GM21447 (cell line): ENCODE results near the gene NARS2.
"Not testable (repeated sequence)": the region's sequence is repeated elsewhere in the genome, so short reads cannot be mapped to it uniquely, and the experiment has no call there.

Experiments
- ATAC-seq: cut with Tn5 transposase; IDR thresholded peaks from one replicate; pipeline ENCODE4 v1.9.1; 2021; ENCODE audit not compliant: unreplicated experiment

NARS2 gene, protein sequence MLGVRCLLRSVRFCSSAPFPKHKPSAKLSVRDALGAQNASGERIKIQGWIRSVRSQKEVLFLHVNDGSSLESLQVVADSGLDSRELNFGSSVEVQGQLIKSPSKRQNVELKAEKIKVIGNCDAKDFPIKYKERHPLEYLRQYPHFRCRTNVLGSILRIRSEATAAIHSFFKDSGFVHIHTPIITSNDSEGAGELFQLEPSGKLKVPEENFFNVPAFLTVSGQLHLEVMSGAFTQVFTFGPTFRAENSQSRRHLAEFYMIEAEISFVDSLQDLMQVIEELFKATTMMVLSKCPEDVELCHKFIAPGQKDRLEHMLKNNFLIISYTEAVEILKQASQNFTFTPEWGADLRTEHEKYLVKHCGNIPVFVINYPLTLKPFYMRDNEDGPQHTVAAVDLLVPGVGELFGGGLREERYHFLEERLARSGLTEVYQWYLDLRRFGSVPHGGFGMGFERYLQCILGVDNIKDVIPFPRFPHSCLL

DNA sequence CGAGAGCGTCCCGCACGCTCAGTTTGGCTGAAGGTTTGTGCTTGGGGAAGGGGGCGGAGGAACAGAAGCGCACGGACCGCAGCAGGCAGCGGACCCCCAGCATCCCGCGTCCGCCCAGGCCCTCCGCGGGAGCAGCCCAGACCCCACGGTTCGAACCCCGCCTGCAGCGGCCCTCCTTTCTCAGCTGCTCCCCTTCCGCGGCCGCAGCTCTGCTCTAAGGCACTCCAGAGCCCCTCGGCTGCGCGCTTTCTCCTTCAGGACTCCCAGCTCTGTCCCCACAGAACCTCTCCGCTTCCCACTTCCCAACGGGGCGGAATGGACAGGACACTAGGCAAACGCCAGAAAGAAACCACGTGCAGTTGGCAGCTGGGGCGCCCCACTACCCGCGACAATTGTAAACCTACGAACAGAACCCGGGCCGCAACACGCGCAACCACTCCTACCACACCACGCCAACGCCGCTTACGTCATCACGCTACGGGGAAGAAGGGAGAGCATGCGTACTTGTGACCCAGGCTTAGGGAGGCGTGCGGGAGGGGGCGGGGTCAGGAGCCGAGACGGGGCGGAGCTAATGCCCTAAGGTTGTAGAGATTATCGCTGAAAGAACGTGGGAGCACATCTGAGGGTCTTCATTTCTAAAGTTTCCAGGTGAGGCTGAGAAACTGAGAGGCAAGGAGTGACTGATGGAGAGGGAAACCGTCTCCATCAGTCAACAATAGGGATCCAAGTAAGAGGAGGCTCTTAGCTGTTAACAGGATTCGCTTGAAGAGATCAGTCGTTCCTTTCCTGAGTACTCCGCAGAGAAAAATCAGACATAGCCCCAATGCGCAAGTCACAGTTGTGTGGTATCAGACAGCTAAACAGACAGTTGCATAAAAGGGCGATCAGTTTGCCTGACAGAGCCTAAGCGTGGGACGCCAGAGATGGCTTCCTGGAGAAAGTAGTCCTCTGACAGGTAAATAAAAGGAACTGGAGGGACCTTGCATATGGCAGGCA lies at the start of gene NARS2:
Gene NARS2 (minus strand): TSS at position 479 of the 996 bp plus-strand sequence. CDS start 376 bp downstream, at position 103.
- peak; percentile 98 for ATAC-seq

DNA sequence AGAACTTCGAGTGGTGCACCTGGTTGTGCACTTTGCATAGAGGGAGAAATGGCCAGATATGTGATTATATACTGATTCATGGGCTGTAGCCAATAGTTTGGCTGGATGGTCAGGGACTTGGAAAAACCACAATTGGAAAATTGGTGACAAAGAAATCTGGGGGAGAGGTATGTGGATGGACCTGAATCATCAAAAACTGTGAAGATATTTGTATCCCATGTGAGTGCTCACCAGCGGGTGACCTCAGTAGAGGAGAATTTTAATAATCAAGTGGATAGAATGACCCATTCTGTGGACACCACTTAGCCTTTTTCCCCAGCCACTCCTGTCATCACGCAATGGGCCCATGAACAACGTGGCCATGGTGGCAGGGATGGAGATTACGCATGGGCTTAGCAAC lies 48.0 kb upstream of the NARS2 start:
- ATAC-seq: no peak

DNA sequence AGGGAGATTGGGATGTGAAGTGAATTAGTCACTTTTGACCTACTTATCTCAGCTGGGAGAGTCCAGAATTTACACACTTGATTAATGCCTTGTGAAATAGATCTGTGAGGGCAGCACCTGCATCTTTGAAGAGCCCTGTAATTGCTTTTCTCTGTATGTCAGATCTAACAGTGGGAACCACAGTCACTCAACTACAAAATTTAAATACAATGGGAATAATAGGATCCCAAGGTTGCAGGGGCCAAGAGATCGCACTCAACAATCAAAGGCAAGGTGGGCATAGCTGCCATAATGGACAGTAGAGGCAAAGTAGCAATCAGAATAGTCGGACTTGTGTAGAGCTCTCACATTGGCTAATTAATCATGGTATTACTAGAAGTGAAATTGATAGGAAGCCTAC lies 45.5 kb upstream of the NARS2 start:
- no peak for ATAC-seq

DNA sequence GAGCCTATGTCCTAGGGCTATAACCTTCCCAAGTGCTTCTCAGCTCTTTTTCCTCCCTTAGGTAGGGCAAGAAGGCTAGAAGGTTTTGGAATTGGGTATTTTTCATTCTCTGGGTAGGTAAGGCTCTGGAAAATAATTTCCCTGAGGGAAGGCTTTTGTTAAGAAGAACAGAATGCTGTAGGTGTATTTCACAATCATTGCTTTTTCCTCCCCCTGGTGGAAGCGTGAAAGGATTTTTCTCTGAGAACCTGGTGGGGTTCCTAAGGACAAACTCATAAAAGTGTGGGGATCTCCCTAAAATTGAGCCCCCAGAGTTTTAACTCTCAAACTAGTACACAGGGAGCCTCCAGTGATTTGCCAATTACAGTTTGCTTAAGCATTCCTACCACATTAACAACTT lies 41.1 kb upstream of the NARS2 start:
- no peak for ATAC-seq

DNA sequence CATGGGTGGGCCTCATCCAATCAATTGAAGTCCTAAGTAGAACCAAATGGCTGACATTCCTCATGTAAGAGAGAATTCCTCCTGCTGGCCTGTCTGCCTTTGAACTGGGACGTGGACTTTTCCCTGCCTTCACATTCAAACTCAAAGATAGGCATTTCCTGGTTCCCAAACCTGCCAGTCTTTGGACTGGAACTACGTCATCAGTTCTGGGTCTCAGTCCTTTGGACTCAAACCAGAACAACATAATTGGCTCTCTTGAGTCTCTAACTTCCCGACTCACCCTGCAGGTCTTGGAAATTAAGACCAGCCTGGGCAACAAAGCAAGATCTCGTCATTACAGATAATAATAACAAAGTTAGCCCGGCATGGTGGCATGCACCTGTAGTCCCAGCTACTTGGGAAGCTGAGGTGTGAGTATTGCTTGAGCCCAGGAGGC lies 38.7 kb upstream of the NARS2 start:
- ATAC-seq: no peak

DNA sequence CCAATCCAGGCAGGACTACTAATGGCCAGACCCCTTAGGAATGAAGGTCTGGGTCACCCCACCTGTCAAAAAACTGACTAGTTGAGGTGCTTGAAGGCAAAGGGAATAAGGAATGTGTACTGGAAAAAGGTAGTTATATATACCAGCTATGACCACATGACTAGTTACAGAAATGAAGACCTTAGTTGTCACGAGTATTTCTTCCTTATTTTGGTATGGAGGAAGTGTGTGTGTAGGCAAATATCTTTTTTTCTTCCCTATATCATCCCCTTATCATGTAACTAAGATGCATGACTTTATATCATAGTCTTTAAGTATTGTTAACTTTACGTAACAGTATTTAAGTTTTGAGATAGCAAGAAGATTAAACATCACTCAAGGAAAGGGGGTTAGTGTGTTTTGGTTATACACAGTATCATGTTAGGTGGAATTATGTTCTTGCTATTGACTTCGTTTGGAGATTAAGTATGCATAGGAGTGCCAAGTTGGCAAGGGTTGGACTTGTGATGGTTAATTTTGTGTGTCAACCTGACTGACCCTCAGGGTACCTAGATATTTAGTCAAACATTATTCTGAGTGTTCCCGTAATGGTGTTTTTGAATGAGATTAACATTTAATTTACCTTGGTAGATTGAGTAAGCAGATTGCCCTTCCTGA lies 38.2 kb upstream of the NARS2 start:
- no peak for ATAC-seq

DNA sequence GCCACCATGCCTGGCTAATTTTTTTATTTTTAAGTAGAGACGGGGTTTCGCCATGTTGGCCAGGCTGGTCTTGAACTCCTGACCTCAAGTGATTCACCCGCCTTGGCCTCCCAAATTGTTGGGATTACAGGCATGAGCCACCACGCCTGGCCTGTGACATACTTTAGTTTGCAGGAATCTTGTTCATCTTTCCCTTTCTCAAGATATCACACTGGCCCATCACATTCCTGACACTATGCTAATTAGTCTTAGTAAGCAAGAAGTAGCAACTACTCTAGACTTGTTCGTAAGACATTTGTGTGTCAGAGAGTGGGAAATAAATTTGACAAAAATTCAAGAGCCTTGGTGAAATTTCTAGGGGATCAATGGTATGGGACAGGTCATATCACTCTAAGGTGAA lies 34.7 kb upstream of the NARS2 start:
- ATAC-seq: not testable (repeated sequence)

DNA sequence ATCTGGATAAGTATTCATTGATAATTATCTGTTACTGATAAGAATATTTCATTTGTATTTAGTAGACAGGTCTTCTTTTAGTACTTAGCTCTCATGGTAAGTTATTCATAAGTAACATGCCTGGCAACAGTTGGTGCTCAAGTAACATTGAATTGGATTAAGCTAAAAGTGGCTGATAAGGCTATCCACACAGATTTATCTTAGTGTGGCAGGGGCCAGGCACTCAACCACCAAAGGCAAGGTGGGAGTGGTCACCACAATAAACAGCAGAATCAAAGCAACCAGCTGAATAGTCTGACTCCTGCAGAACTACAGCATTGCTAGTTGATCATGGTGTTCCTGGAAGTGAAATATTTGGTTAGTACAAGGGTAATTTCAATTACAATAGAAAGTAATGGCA lies 33.0 kb upstream of the NARS2 start:
- no peak for ATAC-seq

DNA sequence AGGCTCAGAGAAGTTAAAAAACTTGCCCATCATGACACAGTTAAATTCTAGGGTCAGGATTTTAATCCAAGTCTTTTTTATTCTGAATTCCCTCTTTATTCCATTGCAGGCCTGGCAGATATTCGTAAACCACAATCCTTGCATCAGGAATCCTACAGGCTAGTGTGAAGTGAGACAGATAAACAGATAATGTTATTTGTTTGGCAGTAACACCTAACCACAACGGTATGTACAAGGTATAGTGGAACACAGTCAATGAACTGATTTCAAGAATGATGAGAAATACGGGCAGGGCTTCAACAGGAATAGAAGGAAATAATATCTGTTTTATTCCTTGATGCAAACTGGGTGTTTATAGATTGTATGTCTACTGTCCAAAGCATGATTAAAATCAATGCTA lies 32.0 kb upstream of the NARS2 start:
- ATAC-seq: no peak

DNA sequence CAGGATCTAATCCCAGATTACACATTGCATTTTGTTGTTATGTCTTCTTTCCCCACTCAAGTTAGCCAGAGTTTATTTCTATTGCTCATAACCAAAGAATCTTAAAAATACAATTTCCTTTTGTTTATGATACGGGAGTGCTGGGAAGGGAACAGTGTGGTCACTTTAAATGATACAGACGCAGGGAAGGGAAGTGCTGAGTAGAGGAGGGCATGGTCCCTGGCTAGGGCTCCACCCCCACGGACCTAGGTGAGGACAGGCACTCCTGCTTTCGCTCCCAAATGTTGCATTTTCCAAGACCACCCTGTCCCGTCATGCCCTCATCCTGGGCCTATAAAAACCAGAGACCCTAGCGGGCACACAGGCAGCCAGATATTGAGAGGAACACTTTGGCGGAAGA lies 30.6 kb upstream of the NARS2 start:
- no peak for ATAC-seq

DNA sequence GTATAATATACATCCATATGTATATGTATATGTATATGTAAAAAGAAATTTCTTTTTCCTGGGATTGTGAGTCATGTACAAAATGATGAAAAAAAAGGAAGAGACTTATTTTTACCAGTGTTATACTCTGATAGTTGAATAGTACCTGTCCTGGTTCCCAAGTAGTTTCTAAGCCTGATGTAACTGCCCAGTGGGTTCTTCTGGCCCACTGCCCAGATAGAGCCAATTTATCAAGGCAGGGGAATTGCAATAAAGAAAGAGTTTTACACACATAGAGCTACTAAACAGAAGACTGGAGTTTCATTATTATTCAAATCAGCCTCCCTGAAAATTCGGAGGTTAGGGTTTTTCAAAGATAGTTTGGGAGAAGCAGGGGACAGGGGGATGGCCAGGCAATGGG lies 29.1 kb upstream of the NARS2 start:
- ATAC-seq: no peak

DNA sequence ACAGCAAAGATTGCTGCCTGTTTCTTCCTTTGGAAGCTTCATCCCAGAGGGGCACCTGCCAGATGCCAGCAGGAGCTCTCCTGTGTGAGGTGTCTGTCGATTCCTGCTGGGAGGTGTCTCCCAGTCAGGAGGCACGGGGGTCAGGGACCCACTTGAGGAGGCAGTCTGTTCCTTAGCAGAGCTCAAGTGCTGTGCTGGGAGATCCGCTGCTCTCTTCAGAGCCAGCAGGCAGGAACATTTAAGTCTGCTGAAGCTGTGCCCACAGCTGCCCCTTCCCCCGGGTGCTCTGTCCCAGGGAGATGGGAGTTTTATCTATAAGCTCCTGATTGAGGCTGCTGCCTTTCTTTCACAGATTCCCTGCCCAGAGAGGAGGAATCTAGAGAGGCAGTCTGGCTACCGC lies 28.1 kb upstream of the NARS2 start:
- ATAC-seq: not testable (repeated sequence)

DNA sequence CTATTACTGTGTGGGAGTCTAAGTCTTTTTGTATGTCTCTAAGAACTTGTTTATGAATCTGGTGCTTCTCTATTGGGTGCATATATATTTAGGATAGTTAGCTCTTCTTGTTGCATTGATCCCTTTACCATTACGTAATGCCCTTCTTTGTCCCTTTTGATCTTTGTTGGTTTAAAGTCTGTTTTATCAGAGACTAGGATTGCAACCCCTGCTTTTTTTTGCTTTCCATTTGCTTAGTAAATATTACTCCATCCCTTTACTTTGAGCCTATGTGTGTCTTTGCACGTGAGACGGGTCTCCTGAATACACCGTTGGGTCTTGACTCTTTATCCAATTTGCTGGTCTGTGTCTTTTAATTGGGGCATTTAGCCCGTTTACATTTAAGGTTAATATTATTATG lies 26.4 kb upstream of the NARS2 start:
- ATAC-seq: not testable (repeated sequence)

DNA sequence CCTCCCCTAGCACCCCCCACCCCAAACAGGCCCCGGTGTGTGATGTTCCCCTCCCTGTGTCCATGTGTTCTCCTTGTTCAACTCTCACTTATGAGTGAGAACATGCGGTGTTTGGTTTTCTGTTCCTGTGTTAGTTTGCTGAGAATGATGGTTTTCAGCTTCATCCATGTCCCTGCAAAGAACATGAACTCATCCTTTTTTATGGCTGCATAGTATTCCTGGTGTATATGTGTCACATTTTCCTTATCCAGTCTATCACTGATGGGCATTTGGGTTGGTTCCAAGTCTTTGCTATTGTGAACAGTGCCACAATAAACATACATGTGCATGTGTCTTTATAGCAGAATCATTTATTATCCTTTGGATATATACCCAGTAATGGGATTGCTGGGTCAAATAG lies 22.9 kb upstream of the NARS2 start:
- not testable (repeated sequence) for ATAC-seq

DNA sequence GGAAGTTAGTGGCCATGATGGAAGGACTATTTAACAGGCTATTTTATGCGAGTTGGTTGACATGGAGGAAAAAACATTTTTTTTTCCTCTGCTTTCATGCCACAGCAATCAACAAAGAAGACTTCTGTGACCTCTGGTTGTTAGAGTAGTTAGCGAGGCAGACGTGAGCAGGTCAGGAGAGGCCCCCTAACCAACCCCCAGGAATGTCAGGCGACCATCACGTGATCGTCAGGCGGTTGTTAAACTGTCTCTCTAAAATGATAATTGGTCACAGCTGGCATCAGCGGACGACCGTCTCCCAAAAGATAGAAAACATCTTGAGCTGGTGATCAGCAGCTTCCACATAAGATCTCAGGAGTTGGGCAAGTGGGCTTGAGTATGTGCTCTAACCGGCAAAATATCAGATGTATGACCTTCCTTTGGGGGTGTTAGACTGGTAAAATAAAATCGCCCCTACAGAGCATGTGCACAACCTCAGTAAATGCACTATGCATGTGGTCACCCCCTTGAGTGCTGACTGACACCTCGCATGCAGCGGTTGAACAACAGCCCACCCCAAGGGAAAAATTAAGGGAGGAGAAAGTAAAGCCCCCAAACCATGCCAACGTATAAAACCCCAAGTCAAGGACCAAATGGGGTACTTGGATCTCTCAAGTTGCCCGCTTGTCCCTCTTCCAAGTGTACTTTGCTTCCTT lies 20.9 kb upstream of the NARS2 start:
- no peak for ATAC-seq

DNA sequence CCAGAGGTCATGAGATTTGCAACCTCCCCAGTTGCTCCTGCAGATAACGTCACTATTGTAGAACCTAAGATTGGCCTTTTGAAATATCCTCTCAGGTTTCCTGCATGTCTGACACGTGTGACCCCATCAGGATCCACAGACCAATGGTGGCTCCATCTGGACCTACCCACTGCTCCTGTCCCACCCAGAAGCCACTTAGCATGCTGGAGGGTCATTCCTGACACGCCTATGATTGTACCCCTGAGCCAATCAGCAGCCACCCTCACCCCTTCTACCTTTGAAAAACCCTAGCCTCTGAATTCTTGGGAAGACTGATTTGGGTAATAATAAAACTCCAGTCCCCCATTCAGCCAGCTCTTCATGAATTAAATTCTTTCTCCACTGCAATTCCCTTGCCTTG lies 20.1 kb upstream of the NARS2 start:
- ATAC-seq: no peak

DNA sequence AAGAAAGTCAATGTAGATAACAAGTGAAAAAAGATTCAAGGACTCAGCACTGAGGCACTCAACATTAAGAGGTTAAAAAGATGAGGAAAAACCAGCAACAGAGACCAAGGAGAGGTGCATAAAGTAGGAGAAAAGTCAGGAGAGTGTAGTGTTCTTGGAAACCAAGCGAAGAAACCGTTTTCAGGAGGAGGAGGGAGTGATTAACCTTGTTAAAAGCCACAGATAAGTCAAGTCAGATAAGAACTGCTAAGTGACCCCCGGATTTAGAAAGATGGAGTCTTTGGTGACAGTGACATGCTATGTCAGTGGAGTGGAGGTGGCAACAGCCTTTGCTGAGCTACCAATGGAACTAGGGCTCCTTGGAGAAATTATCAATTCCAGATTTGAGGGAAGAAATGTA lies 13.9 kb upstream of the NARS2 start:
- ATAC-seq: no peak

DNA sequence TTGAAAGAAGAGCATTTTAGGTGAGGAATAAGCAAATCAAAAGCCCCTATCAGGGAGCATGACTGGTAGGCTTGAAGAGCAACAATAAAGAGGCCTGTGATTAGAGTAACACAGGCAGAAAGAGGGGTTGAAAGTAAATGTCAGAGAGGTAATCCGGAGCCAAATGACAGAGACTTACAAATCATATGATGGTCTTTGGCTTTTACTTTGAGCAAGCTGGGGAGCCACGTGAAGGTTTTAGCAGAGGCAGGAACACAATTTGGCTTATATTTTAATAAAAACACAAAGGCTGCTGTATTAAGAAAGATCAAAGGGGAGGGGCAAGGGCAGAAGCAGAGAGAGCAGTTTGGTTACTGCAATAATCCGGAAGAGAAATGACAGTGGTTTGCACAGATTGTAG lies 12.8 kb upstream of the NARS2 start:
- ATAC-seq: no peak

DNA sequence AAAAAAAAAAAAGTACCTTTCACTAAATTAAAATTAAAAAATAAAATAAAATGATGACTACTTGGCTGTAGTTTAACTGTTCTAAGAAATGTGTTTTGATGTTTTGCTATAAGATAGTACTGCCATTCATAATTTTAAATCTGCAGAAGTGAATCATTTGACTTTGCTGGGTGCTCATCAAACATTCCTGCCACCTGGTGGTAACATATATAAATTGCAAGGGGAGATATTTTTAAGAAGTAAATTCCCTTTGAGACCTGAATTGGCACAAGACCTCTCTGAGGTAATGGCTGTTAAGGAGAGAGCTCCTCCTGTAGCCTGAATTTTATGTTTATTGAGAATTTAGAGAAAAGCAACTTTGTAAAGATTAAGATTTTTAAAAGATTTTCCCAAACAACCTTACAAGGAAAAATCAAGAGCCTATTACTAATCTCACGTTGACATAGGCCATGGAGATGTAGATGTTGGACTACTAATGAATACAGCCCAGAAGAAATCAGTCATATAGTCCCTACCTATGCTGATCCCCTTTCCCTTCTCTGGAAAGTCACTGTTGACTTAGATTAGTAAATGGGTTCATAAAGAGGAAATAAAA lies 11.9 kb upstream of the NARS2 start:
- ATAC-seq: no peak

DNA sequence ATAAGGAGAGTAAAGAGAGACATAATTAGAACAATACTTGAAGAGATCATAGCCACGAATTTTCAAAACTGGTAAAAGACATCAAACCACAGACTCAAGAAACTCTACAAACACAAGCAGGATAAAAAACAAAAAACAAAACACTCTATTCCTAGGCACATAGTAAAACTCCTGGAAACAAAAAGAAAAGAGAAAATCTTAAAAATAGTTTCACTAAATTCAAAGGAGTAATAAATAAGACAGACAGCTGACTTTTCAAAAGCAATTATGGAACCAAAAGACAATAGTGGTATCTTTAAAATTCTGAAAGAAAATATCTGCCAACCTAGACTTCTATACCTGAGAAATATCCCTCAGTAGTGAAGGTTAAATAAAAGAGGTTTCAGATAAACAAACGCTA lies 9.2 kb upstream of the NARS2 start:
- no peak for ATAC-seq
